ENCODE measurements around the gene DTX3L.

Gene DTX3L

DNA sequence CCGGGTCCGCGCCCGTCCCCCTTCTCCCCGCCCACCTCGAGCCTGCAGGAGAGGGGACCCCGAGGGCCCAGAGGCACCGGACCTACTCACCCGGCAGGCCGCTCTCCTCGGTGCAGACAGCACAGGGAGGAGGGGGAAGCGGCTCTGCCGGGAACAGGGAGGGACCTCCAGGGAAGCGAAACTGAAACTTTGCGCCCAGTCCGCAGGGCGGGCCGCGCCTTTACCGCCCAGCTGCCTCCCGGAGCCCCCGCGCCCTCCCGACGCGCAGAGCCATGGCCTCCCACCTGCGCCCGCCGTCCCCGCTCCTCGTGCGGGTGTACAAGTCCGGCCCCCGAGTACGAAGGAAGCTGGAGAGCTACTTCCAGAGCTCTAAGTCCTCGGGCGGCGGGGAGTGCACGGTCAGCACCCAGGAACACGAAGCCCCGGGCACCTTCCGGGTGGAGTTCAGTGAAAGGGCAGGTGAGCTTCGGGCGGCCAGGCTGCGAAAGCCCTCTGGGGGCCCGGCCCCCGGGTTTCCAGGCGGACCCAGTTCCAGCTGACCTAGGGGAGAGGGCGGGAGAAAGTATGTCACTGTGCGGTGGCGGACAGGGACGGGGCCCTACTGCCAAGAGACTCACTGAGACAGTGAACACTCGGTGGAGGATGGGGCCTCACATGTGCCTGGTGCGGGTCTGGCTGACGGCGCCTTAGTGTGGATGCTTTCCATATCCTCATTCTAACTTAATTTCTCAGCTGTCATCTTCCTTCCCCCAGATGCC lies at the start of gene DTX3L, which contains the start of gene PARP9:
Gene DTX3L (plus strand): TSS at position 184 of the 758 bp plus-strand sequence. CDS start 89 bp downstream, at position 273.
Gene PARP9 (minus strand): TSS at position 146 of the 758 bp plus-strand sequence. CDS start 4,680 bp downstream, outside the sequence.
- peak; percentile 69 for DNase-seq

DNA sequence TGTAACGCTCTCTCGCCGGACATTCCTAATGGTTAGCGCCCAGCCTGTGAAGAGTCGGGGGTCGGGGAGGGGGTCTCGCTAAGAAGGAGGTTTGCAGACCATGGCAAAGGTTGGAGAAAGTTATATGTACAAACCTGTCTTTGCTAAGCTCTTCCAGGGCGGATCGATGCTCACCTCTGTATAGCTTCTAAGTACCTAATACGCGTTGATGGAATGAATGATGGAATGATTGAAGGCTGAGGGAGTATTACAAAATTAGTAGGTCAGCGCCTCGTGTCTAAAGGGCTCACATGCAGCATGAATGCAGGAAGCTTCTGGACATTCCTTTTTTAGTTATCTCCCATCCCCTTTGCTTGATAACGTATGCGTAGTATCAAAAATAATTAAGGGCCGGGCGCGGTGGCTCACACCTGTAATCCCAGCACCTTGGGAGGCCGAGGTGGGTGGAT lies 49.1 kb upstream of the DTX3L start:
- no peak for DNase-seq

DNA sequence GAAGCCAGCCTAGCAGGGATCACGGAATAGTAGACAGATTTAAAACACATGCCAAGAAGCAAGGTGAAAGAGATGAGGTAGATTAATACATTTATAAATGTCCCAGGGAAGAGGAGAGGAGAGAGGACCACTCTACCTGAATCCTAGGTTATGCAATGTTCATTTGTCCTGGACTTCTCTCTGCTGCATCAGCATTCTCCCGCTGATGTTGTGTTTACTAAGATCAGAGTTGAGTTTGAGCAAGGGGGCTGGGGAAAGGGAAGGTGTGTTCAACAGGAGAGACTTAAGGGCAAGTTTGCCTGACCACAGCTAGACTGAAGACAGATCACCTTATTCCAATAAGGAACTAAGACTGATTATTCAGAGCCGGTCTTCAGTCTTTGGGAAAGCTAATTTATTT lies 48.3 kb upstream of the DTX3L start:
- no peak for DNase-seq

- no peak for DNase-seq
Observed at GRCh38 chr3:122516846-122517360, 47.2 kb upstream of the DTX3L start.

- no peak for DNase-seq
Observed at GRCh38 chr3:122519693-122520092, 44.4 kb upstream of the DTX3L start.

DNA sequence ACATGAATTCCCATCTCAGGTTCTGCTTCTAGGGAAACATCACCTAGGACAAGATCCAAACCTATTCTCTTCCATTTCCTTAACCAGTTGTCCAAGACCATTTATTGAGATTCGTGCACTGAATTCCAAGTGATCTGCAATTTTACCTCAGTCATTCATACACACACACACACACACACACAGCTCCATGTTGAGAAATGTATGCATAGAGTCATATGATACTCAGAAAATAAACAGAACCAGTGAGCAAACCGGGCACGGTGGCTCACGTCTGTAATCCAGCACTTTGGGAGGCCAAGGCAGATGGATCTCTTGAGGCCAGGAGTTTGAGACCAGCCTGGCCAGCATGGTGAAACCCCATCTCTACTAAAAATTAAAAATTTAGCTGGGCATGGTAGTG lies 43.3 kb upstream of the DTX3L start:
- DNase-seq, result no peak

GRCh38 chr3:122523317-122523716 lies 40.8 kb upstream of the DTX3L start:
- no peak for DNase-seq

- DNase-seq, result no peak
Observed at GRCh38 chr3:122530164-122530563, 34.0 kb upstream of the DTX3L start.

- no peak for DNase-seq
Observed at GRCh38 chr3:122533480-122533879, 30.7 kb upstream of the DTX3L start.

GRCh38 chr3:122533931-122534334 lies 30.2 kb upstream of the DTX3L start:
- DNase-seq, result no peak

DNA sequence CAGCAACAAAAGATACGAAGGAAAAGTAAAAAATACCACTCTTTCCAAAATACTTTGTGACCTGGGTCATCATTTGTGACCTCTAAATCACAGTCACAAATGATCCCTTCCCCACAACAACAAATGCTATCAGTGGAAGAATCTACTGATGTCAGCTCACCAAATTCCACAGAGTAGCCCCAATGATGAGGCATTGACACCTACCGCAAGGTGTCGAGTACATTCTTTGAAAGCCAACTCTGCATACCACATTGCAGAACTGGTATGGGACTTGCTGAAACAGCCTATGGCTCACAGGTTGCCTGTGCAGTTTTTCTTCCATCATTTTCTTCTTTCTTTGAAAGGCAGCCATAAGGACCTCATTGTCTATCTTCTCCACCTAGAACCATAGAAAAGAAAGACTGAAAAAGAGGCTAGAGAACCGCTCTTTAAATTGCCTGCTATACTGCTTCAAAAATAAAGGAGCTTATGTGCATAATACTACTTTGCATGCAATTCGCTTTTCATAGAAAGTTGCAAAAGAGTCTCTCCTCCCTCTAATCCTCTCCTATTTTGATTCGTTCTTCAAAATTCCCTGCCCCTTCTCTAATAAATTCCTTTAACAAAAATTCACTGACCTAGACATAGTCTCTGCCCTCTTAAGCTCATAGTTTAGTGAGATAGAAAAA lies 28.0 kb upstream of the DTX3L start:
- no peak for DNase-seq

DNA sequence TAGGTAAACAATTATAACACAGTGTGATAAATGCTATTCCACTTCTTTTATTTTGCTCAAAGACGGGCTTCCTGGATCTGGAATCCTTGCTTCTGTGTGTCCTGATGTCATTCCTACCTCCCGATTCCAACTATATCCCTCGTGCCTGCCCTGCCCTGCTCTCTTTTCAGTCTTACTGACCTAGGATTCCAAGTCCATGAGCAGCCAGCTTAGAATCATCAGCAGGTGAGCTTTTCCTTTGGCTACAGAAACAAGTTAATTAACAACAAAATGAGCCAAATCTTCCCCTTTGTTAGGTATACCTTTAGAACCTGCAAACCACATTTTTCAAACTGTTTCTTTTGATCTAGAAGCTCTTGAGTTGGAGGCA lies 27.5 kb upstream of the DTX3L start:
- no peak for DNase-seq

DNA sequence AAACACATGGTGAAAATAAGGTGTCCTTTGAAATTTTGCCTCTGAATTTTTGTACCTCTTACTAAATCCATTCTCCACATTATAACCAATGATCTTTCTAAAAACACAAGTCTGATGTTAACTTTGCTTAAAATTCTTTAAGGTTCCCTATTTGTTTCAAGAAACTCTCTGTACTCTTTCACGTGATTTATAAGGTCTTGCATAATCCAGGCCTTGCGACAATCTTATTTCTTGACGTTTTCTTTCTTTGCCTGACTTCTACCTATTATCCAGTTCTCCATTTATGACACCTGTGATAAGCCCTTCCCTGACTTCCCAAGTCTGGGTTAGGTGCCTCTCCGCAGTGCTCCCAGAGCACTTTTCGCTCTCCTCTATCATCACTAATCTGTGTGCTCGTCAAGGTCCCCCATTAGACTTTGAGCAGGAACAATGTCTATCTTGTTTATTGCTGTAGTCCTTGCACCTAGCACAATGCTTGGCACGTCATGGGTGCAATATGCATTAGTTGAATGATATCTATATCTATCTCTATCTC lies 25.1 kb upstream of the DTX3L start:
- no peak for DNase-seq

GRCh38 chr3:122546151-122546550 lies 18.0 kb upstream of the DTX3L start:
- DNase-seq, result no peak

DNA sequence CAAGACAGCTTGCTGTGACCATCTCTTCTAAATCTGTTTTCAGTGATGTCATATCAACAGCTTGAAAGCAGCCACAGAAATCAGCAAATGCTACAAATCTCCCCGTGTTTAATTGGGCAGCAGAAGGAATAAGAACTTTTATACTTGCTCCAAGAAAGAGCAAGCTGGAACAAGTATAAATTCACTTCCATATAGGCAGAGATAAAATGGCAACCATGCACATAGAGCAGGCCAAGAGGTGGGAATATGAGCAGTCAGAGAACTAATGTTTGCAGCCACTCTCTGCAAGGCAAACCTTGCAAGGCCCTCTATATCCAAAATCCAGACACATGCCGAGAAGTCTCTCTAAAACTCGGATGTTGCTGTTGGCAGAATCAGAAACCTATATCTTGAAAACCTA lies 16.1 kb upstream of the DTX3L start:
- DNase-seq, result no peak

DNA sequence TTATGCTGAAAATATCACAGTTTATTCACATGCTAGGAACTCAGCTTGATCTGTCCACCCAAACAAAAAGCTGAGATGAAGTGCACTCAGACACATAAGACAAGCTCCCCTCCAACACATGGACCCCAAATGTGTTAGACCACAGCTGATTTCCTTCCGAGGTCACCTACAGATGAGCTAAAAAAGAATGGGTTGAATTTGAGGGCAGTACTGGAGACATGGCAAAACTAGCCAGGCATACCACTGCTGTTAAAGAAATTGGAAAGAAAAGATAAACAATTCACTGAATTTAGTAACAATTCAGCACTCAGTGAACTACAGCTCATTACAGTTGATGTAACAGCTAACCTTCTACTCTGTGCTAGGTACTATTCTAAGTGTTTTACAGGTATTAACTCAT lies 15.5 kb upstream of the DTX3L start:
- DNase-seq, result no peak

GRCh38 chr3:122553171-122553570 lies 11.0 kb upstream of the DTX3L start:
- DNase-seq, result no peak

DNA sequence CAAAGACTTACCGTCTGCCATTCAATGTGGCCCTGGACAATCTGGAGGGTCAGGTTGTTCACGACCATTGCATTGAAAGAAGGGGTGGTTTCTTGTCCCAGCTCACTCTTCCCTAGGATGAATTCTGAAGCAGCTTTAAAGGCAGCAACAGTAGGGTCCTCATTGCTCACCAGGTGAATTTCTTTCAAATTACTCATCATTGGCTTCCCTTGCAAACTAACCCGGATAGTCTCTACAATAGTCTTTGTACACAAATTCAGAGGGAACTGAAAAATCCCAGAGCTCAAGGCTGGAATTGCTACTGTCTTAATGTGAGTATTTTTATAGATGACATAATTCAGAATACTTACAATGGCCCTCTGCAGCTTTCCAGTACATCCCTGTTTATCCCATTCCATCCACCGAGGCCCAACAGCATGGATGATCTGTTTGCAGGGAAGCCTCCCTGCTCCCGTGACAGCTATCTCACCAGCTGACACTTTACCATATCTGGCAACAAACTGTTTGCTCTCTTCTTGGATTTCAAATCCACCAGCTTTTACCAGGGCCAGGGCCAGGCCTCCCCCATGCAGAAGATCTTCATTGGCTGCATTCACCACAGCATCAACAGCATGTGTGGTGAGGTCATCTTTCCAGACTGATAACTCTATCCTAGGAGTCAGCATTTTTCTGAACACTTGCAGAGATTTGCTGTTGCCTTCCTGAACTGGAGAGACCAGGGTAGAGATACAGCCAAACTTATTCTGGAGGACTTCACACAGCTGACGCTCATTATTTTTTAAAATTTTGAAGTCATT lies 8.7 kb upstream of the DTX3L start:
- DNase-seq, result no peak

DNA sequence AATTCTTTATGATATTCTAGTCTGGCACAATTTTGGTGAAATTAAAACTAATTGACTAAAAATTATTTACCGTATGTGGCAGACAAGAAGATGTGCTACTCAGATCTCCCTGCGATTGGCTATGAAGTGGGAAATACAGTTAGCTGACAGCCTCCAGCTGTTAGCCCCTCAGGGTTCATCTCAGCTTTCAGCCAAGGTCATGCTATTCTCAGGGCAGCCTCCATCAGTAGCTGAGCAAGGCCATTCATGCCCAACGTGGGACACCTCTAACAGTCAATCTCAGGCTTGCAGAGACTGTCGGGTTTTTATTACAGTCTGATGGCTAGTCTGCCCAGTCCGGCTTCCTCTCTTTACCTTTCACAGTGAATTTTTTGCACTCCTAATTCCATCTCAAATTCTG lies 6.8 kb upstream of the DTX3L start:
- DNase-seq, result no peak

GRCh38 chr3:122558605-122559004 lies 5.5 kb upstream of the DTX3L start:
- DNase-seq, result no peak

- DNase-seq, result no peak
Observed at GRCh38 chr3:122559906-122560305, 4.2 kb upstream of the DTX3L start.

GRCh38 chr3:122560680-122561079 lies 3.5 kb upstream of the DTX3L start:
- peak; percentile 31 for DNase-seq
